H1 (cell line): ENCODE results near the gene CDIPT. TPM values are rescaled to one million over a fixed set of nuclear protein-coding genes. Genes with fewer than 3 reads are reported as not detected.
A peak's percentile ranks its signal among the peaks of the same experiment; 100 is the strongest.

Experiments
- CTCF ChIA-PET: fragments of 300-600 bp; sonication (Branson Sonifier 250); formaldehyde crosslinking; loops from one replicate; lab custom pipeline; 2021; ENCODE audit not compliant: partially characterized antibody; lab: Charles Lee
- POLR2A ChIA-PET: fragments of 300-600 bp; sonication (Branson Sonifier 250); formaldehyde crosslinking; loops from one replicate; lab custom pipeline; 2021; ENCODE audit warnings: inconsistent platforms; ENCODE audit not compliant: partially characterized antibody; lab: Charles Lee
- DNase-seq, 2 experiments: peaks; one replicate each; pipeline versions ENCODE4 v3.0.0 to v3.0.0-alpha.2; 2010 to 2022; ENCODE audit warnings: low spot score in 2 of 2, low read depth in 1 of 2, mixed read lengths in 1 of 2
- FAIRE-seq: peaks from 2 replicates; lab custom pipeline; 2011; peaks lifted over from hg19 to GRCh38; lab: Jason Lieb, UNC
- H2AFZ ChIP-seq: 2 replicates; pipeline ENCODE4 v1.8.1; 2012; ENCODE audit warnings: low read length, inconsistent platforms
- H2AK5ac ChIP-seq: 2 replicates; pipeline ENCODE4 v1.6.1; 2013; ENCODE audit warnings: low read depth, low read length
- H2BK120ac ChIP-seq: replicated peaks from 2 replicates; pipeline ENCODE3; 2013; ENCODE audit warnings: low read depth, low read length, inconsistent platforms
- H2BK12ac ChIP-seq: 2 replicates; pipeline ENCODE4 v1.6.1; 2013; ENCODE audit warnings: low read depth, low read length
- H2BK15ac ChIP-seq: 2 replicates; pipeline ENCODE4 v1.6.1; 2013; ENCODE audit warnings: low read length
- H2BK20ac ChIP-seq: 2 replicates; pipeline ENCODE4 v1.6.1; 2013; ENCODE audit warnings: low read length
- H2BK5ac ChIP-seq: 2 replicates; pipeline ENCODE4 v1.6.1; 2013; ENCODE audit warnings: low read depth, low read length
- H3K14ac ChIP-seq: 2 replicates; pipeline ENCODE4 v1.6.1; 2013; ENCODE audit warnings: inconsistent platforms; ENCODE audit not compliant: insufficient read length
- H3K18ac ChIP-seq: 2 replicates; pipeline ENCODE4 v1.6.1; 2013; ENCODE audit warnings: low read length; ENCODE audit errors: extremely low read depth
- H3K23ac ChIP-seq: 2 replicates; pipeline ENCODE4 v1.6.1; 2013; ENCODE audit warnings: inconsistent platforms; ENCODE audit not compliant: insufficient read length
- H3K23me2 ChIP-seq: 2 replicates; pipeline ENCODE4 v1.6.1; 2013; ENCODE audit warnings: low read depth, low read length
- H3K27ac ChIP-seq: 2 replicates; pipeline ENCODE4 v1.6.1; 2011; ENCODE audit warnings: low read depth, low read length, inconsistent platforms
- H3K27me3 ChIP-seq, 4 experiments: replicated peaks in 1 of 4; 1 replicate in 1 of 4; 2 replicates in 3 of 4; pipeline versions ENCODE4 v1.6.1 to v1.8.1; 2011 to 2013; ENCODE audit warnings: low read length in 3 of 4, mild to moderate bottlenecking in 3 of 4, inconsistent platforms in 2 of 4, mixed read lengths in 2 of 4, moderate library complexity in 1 of 4; ENCODE audit not compliant: control insufficient read depth in 3 of 4, insufficient read depth in 3 of 4; ENCODE audit errors: extremely low read depth in 1 of 4
- H3K36me3 ChIP-seq, 4 experiments: 2 replicates each; pipeline versions ENCODE4 v1.6.1 to v1.8.1; 2011 to 2013; ENCODE audit warnings: mild to moderate bottlenecking in 4 of 4, low read length in 3 of 4, moderate library complexity in 2 of 4, control low read depth in 1 of 4, inconsistent platforms in 1 of 4; ENCODE audit not compliant: insufficient read depth in 4 of 4, control insufficient read depth in 2 of 4
- H3K4ac ChIP-seq: replicated peaks from 2 replicates; pipeline ENCODE3; 2013; ENCODE audit warnings: low read length, low read depth, mixed read lengths, inconsistent platforms; ENCODE audit not compliant: insufficient read length
- H3K4me1 ChIP-seq, 4 experiments: replicated peaks in 1 of 4; 1 replicate in 1 of 4; 2 replicates in 3 of 4; pipeline versions ENCODE4 v1.6.1 to v1.8.1; 2011 to 2013; ENCODE audit warnings: low read length in 3 of 4, inconsistent platforms in 2 of 4, mixed read lengths in 1 of 4; ENCODE audit not compliant: insufficient read depth in 4 of 4, control insufficient read depth in 3 of 4
- H3K4me2 ChIP-seq, 2 experiments: 2 replicates each; pipeline versions ENCODE4 v1.6.1 to v1.8.1; 2011 to 2013; ENCODE audit warnings: low read depth in 2 of 2, low read length in 2 of 2, control low read depth in 1 of 2, inconsistent platforms in 1 of 2, mild to moderate bottlenecking in 1 of 2; ENCODE audit not compliant: insufficient read depth in 1 of 2
- H3K4me3 ChIP-seq, 4 experiments: fragments of 200-600, 300-600 bp in 1 of 4; sonication (generic), shearing (Covaris generic), sonication (Bioruptor Twin) in 1 of 4; 2 replicates each; pipeline versions ENCODE4 v1.5.1 to v1.8.1; 2011 to 2016; ENCODE audit warnings: low read length in 4 of 4, low read depth in 3 of 4, control low read depth in 2 of 4, inconsistent platforms in 2 of 4, mild to moderate bottlenecking in 2 of 4, mixed read lengths in 1 of 4, moderate library complexity in 1 of 4; ENCODE audit not compliant: insufficient read depth in 2 of 4; ENCODE audit errors: extremely low read depth in 1 of 4
- H3K56ac ChIP-seq: replicated peaks from 2 replicates; pipeline ENCODE3; 2013; ENCODE audit warnings: low read depth, mild to moderate bottlenecking, mixed read lengths, low read length, inconsistent platforms; ENCODE audit not compliant: insufficient read length
- H3K79me1 ChIP-seq: 2 replicates; pipeline ENCODE4 v1.6.1; 2013; ENCODE audit warnings: low read depth, low read length, control low read depth
- H3K79me2 ChIP-seq, 2 experiments: 2 replicates each; pipeline versions ENCODE4 v1.6.1 to v1.8.1; 2012 to 2013; ENCODE audit warnings: low read length in 2 of 2, mild to moderate bottlenecking in 2 of 2, inconsistent platforms in 1 of 2; ENCODE audit not compliant: insufficient read depth in 2 of 2, control insufficient read depth in 1 of 2
- H3K9ac ChIP-seq, 4 experiments: replicated peaks in 1 of 4; 1 replicate in 1 of 4; 2 replicates in 3 of 4; pipeline versions ENCODE4 v1.6.1 to v1.8.1; 2011 to 2013; ENCODE audit warnings: low read depth in 3 of 4, low read length in 3 of 4, control low read depth in 2 of 4, mild to moderate bottlenecking in 2 of 4, moderate library complexity in 2 of 4, inconsistent platforms in 1 of 4; ENCODE audit errors: extremely low read depth in 1 of 4
- H3K9me3 ChIP-seq, 2 experiments: 2 replicates each; pipeline versions ENCODE4 v1.6.1 to v1.8.1; 2012 to 2013; ENCODE audit warnings: mild to moderate bottlenecking in 2 of 2, moderate library complexity in 2 of 2, control low read depth in 1 of 2, inconsistent platforms in 1 of 2, low read depth in 1 of 2, low read length in 1 of 2, mixed read lengths in 1 of 2; ENCODE audit not compliant: insufficient read depth in 2 of 2
- H4K20me1 ChIP-seq, 2 experiments: replicated peaks in 1 of 2; 2 replicates each; pipeline versions ENCODE3 to v1.8.1; 2011 to 2013; ENCODE audit warnings: inconsistent platforms in 2 of 2, low read length in 2 of 2, mild to moderate bottlenecking in 1 of 2; ENCODE audit not compliant: insufficient read depth in 2 of 2, control insufficient read depth in 1 of 2
- H4K5ac ChIP-seq: 2 replicates; pipeline ENCODE4 v1.6.1; 2013; ENCODE audit warnings: low read length, low read depth, mixed read lengths, inconsistent platforms; ENCODE audit not compliant: insufficient read length
- H4K8ac ChIP-seq: 2 replicates; pipeline ENCODE4 v1.8.0; 2013; ENCODE audit warnings: mild to moderate bottlenecking, moderate library complexity, low read length, inconsistent platforms; ENCODE audit not compliant: insufficient read depth; ENCODE audit errors: extremely low read depth
- H4K91ac ChIP-seq: replicated peaks from 2 replicates; pipeline ENCODE3; 2013; ENCODE audit warnings: low read length, mixed read lengths, inconsistent platforms; ENCODE audit not compliant: insufficient read length
- ASH2L ChIP-seq: fragments of 200-600, 300-600 bp; sonication (generic); IDR thresholded peaks from one replicate; pipeline ENCODE4 v1.7.1; 2017; ENCODE audit warnings: low read length
- FOSL1 ChIP-seq: IDR thresholded peaks from 2 replicates; pipeline ENCODE4 v1.6.1; 2011; ENCODE audit warnings: mild to moderate bottlenecking, low read depth, low read length, moderate library complexity; ENCODE audit not compliant: insufficient read depth
- POLR2A ChIP-seq, 2 experiments: IDR thresholded peaks; 1 replicate in 1 of 2; 2 replicates in 1 of 2; pipeline ENCODE4 v1.6.1; 2011; ENCODE audit warnings: low read depth in 2 of 2, low read length in 2 of 2, mild to moderate bottlenecking in 2 of 2; ENCODE audit errors: control extremely low read depth in 1 of 2
- SIN3A ChIP-seq, 2 experiments: IDR thresholded peaks in 1 of 2; conservative IDR thresholded peaks in 1 of 2; 2 replicates each; pipeline ENCODE4 v1.6.1; 2011 to 2012; ENCODE audit warnings: low read length in 2 of 2, improper control_type of control experiment in 1 of 2, low read depth in 1 of 2, mild to moderate bottlenecking in 1 of 2
- SIX5 ChIP-seq: IDR thresholded peaks from 2 replicates; pipeline ENCODE4 v1.6.1; 2011; ENCODE audit warnings: mild to moderate bottlenecking, low read depth, low read length
- SP4 ChIP-seq: IDR thresholded peaks from 2 replicates; pipeline ENCODE4 v1.6.1; 2012; ENCODE audit warnings: low read length, inconsistent platforms
- TBP ChIP-seq: IDR thresholded peaks from 2 replicates; pipeline ENCODE4 v1.6.1; 2011; ENCODE audit warnings: low read depth, low read length, improper control_type of control experiment
- WGBS, 2 experiments: shearing (Covaris generic) in 1 of 2; methylation state at CpG; one replicate each; pipeline versions ENCODE4 v1.1.6 to v1.1.7; 2013 to 2015; ENCODE audit warnings: low lambda C conversion rate in 2 of 2, mixed read lengths in 2 of 2, inconsistent platforms in 1 of 2, low coverage in 1 of 2, missing lambda C conversion rate in 1 of 2; ENCODE audit not compliant: insufficient replicate concordance in 2 of 2, insufficient coverage in 1 of 2, insufficient read length in 1 of 2; ENCODE audit errors: extremely low coverage in 1 of 2, missing lambda C conversion rate in 1 of 2; 5-methylcytosine and 5-hydroxymethylcytosine counted together
- polyA plus RNA-seq, 7 experiments: library from polyadenylated mRNA; depleted of rRNA in 3 of 7; stranded (reverse) in 5 of 7; unstranded in 2 of 7; fragments of >200 nt in 5 of 7; fragments of 200-250 nt in 2 of 7; gene quantifications; 1 replicate in 5 of 7; 2 replicates in 1 of 7; 4 replicates in 1 of 7; pipeline versions ENCODE4 v1.2.1 to v1.2.3, GENCODE V29; 2011 to 2013; ENCODE audit warnings: missing spikeins in 2 of 7, mixed read lengths in 2 of 7
- total RNA-seq: library from RNA; stranded (reverse); fragmentation: NEBNext Ultra II Directional; extraction: Animal tissue kit (Norgen Biotek cat#: 25700); gene quantifications from 2 replicates; pipeline ENCODE4 v1.2.1, GENCODE V29; 2021
- TF ChIP-seq, protein P1 (sequence below): IDR thresholded peaks from 2 replicates; pipeline ENCODE4 v1.6.1; 2011; ENCODE audit warnings: low read length, improper control_type of control experiment
- TF ChIP-seq, protein P2 (sequence below): IDR thresholded peaks from 2 replicates; pipeline ENCODE4 v1.6.1; 2011; ENCODE audit warnings: low read depth, mild to moderate bottlenecking, low read length; ENCODE audit not compliant: insufficient read depth

CDIPT gene
- total and polyA plus RNA-seq, 2 of the 8 experiments (the other 6 are each of a cell fraction or from before 2014, with no cell fraction given): 69.2 to 140 TPM

DNA sequence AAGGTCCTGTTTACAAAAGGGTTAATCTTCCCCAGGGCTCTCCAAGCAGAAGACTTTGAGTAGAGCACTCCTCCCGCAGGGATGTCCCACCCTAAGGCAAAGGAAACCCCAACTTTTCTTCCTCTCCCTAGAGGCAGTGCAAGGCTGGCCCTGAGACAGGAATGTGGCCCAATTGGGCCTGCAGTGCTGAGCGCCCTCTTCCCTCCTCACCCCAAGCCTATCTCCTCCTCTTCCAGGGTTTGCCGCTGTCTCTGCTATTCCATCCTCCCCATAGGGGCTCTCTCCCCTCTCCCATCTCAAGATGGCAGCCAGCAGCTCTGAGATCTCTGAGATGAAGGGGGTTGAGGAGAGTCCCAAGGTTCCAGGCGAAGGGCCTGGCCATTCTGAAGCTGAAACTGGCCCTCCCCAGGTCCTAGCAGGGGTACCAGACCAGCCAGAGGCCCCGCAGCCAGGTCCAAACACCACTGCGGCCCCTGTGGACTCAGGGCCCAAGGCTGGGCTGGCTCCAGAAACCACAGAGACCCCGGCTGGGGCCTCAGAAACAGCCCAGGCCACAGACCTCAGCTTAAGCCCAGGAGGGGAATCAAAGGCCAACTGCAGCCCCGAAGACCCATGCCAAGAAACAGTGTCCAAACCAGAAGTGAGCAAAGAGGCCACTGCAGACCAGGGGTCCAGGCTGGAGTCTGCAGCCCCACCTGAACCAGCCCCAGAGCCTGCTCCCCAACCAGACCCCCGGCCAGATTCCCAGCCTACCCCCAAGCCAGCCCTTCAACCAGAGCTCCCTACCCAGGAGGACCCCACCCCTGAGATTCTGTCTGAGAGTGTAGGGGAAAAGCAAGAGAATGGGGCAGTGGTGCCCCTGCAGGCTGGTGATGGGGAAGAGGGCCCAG is 50.0 kb downstream of the CDIPT start:
- Histone ChIP-seq H2BK5ac (peak overlapping the region; percentile 89; the same call in 1 of the 2 replicates), H2BK15ac (0 out of 2 replicates have a peak overlapping the region, but pooled peaks have one; percentile 31), H4K20me1 (peaks cover 14 to 19% of the 10 kb centered on the region in 2 experiments), H3K4me1 (peaks cover 0 to 52% (median 42%) of the 10 kb centered on the region in 4 experiments; a peak in 6 of 7 replicates), H2AK5ac (no peak overlapping the region; the same call in 1 of the 2 replicates), H3K23me2 (peaks cover 32% of the 10 kb centered on the region), H3K4ac (peak overlapping the region; percentile 27), H2BK12ac (peak overlapping the region; percentile 7; the same call in 1 of the 2 replicates), H3K23ac (no peak overlapping the region), H2BK20ac (no peak overlapping the region), H2BK120ac (no peak overlapping the region), H3K27ac (no peak overlapping the region), H3K79me1 (no peaks in the 10 kb centered on the region; the same call in none of the 2 replicates), H2AFZ (no peak overlapping the region), H4K5ac (peak overlapping the region; percentile 55), H4K91ac (peak overlapping the region; percentile 75), H3K27me3 (no peaks in the 10 kb centered on the region), H3K56ac (peak overlapping the region; percentile 34), H3K36me3 (peaks cover 7 to 26% (median 11%) of the 10 kb centered on the region in 4 experiments), H3K79me2 (peaks cover 6 to 30% of the 10 kb centered on the region in 2 experiments), H3K9me3 (no peaks in the 10 kb centered on the region), H3K4me3 (peak overlapping the region; percentile 75 to 85 (median 82)), H3K14ac (no peak overlapping the region), H4K8ac (peak overlapping the region; percentile 88), H3K9ac (peak overlapping the region in 3 of 4 experiments; percentile 29 to 54 (median 50); a peak in 4 of 7 replicates), H3K18ac (peak overlapping the region; percentile 10), H3K4me2 (peak overlapping the region; percentile 91 to 92)
- WGBS, 2 experiments: 58% methylated on average over 9 of the region's 9 CpGs; no CpG with 5 or more reads in 1 of the 2 experiments
- POLR2A ChIA-PET: interaction anchor here (0.7 to 4.0 kb wide), 12 partner anchors 10 to 219 kb away, joined by 3 to 31 read pairs (median 4); partner anchors contain the start of genes ASPHD1, CDIPT, HIRIP3 and TLCD3B
- no peak for DNase-seq
- no peak for FAIRE-seq
- CTCF ChIA-PET: interaction anchor here (0.5 to 17.5 kb wide), 5 partner anchors 23 to 350 kb away, joined by 3 to 212 read pairs (median 4); no protein-coding TSS in a partner anchor
- TF ChIP-seq, protein P1, sequence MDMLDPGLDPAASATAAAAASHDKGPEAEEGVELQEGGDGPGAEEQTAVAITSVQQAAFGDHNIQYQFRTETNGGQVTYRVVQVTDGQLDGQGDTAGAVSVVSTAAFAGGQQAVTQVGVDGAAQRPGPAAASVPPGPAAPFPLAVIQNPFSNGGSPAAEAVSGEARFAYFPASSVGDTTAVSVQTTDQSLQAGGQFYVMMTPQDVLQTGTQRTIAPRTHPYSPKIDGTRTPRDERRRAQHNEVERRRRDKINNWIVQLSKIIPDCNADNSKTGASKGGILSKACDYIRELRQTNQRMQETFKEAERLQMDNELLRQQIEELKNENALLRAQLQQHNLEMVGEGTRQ: no peak
- TF ChIP-seq ASH2L (no peak), SP4 (no peak), TBP (no peak), POLR2A (IDR thresholded peaks at IDR 0.05; ENCODE audit: control extremely low read depth in 1 of 2, low read depth in 2 of 2, low read length in 2 of 2) (no peak), SIN3A (conservative IDR thresholded peaks at IDR 0.05 in 1 of 2, IDR thresholded peaks at IDR 0.05 in 1 of 2; ENCODE audit: low read depth in 1 of 2, low read length in 2 of 2) (no peak), SIX5 (no peak), FOSL1 (no peak)
- TF ChIP-seq, protein P2, sequence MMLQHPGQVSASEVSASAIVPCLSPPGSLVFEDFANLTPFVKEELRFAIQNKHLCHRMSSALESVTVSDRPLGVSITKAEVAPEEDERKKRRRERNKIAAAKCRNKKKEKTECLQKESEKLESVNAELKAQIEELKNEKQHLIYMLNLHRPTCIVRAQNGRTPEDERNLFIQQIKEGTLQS: no peak
